ENCODE data around the gene CCDC137.

DNA sequence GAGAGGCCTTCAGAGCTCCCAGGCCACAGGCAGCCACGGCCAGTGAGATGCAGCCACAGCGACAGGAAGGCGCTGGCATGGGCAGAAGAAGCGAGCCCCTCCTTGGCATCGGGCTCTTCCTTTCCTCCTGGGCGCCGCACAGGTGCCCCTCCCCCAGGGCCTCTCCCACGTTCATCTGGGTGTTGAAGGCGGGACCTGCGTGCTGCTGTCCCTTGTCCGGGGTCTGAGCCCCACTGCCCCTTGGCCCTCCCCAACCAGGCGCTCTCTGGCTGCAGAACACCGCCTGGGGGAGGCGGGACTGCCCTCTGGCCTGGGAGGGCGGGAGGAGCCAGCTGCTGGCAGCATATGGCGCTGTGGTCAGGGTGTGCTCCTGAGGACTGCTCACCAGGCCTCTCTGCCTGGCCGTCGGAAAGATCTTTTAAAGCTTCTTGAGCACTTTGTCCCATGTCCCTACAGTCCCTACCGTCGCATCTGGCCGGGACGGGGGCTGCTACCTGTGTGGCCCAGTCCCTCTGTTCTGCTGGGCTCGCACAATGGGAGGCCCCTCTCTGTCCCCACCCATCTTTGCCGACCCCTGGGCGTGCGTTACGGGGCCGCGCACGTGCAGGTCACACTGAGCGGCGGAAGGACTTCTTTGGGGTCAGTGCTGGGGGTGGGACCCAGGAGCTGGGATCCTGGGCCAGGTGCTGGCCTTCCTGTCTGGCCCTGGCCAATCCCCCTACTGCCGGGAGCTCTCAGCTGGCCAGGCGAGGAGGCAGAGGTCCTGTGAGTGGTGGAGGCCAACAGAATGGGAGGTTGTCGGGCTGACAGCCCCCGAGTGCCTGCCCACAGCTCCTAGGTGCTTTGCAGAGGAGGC is 47.2 kb downstream of the CCDC137 start:
- no peak for TF ChIP-seq POLR2A (IDR thresholded peaks at IDR 0.05)
- TF ChIP-seq, protein P1, sequence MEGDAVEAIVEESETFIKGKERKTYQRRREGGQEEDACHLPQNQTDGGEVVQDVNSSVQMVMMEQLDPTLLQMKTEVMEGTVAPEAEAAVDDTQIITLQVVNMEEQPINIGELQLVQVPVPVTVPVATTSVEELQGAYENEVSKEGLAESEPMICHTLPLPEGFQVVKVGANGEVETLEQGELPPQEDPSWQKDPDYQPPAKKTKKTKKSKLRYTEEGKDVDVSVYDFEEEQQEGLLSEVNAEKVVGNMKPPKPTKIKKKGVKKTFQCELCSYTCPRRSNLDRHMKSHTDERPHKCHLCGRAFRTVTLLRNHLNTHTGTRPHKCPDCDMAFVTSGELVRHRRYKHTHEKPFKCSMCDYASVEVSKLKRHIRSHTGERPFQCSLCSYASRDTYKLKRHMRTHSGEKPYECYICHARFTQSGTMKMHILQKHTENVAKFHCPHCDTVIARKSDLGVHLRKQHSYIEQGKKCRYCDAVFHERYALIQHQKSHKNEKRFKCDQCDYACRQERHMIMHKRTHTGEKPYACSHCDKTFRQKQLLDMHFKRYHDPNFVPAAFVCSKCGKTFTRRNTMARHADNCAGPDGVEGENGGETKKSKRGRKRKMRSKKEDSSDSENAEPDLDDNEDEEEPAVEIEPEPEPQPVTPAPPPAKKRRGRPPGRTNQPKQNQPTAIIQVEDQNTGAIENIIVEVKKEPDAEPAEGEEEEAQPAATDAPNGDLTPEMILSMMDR (IDR thresholded peaks at IDR 0.05), result no peak

Data from esophagus squamous epithelium (tissue), 4 donors.